Left lung (tissue), 10 donors: Measurements from ENCODE around the gene ARHGAP40. TPM values are rescaled to one million over a fixed set of nuclear protein-coding genes. Genes with fewer than 3 reads are reported as not detected.

ENCODE experiments used
- ATAC-seq: fragments of 200-7000 bp; cut with Tn5 transposase; one replicate; pipeline ENCODE4 v1.9.1; 2020; ENCODE audit warnings: moderate library complexity
- DNase-seq, 4 donors: peaks; one replicate each; pipeline ENCODE4 v3.0.0-alpha.2; 2013 to 2020
- H3K27ac ChIP-seq, 2 donors: fragments of 200-600 bp; sonication (generic) in 1 of 2; one replicate each; pipeline versions ENCODE4 v1.5.0 to v1.8.0; 2020 to 2021
- H3K27me3 ChIP-seq, 2 donors: fragments of 200-600 bp; sonication (generic) in 1 of 2; one replicate each; pipeline versions ENCODE4 v1.5.0 to v1.8.0; 2020 to 2021
- H3K36me3 ChIP-seq, 2 donors: fragments of 200-600 bp; sonication (generic) in 1 of 2; one replicate each; pipeline versions ENCODE4 v1.5.0 to v1.8.0; 2020 to 2021
- H3K4me1 ChIP-seq, 2 donors: fragments of 200-600 bp; one replicate each; pipeline ENCODE4 v1.8.0; 2021
- H3K4me3 ChIP-seq, 2 donors: fragments of 200-600 bp; sonication (generic) in 1 of 2; one replicate each; pipeline versions ENCODE4 v1.5.0 to v1.8.0; 2020 to 2021; ENCODE audit warnings: mild to moderate bottlenecking in 1 of 2
- H3K9me3 ChIP-seq, 2 donors: fragments of 200-600 bp; sonication (generic) in 1 of 2; one replicate each; pipeline versions ENCODE4 v1.5.0 to v1.8.0; 2020 to 2021
- CTCF ChIP-seq, 2 donors: fragments of 200-600 bp; sonication (generic) in 1 of 2; IDR thresholded peaks; one replicate each; pipeline versions ENCODE4 v1.5.0 to v1.8.0; 2021; ENCODE audit warnings: antibody characterized with exemption in 2 of 2
- intact Hi-C, 2 donors: fragments of 100-400 bp; cut with DNase I; formaldehyde crosslinking; loops; one replicate each; pipeline versions ENCODE4 v1.11.2 to v1.14.2; 2022
- polyA plus RNA-seq, 6 donors: library from polyadenylated mRNA; unstranded; fragments of 120-200 nt; gene quantifications; one replicate each; pipeline ENCODE4 v1.2.1, GENCODE V29; 2013; ENCODE audit not compliant: insufficient read length in 6 of 6
- total RNA-seq, 2 donors: library from RNA; stranded (reverse); fragmentation: NEBNext Ultra II Directional; extraction: Animal tissue kit (Norgen Biotek cat#: 25700); gene quantifications; one replicate each; pipeline ENCODE4 v1.2.1, GENCODE V29; 2021
- donor health status: DM: no; HTN: yes; CAD: no.
- donor health status: DM: no; HTN: no; CAD: no.

Gene ARHGAP40
- total and polyA plus RNA-seq, 8 donors = 0.13 to 0.62 (median 0.44) TPM; not detected in 1

GRCh38 chr20:38588303-38588702 is 13.3 kb upstream of the ARHGAP40 start:
- no peaks in the 10 kb centered on the region for H3K4me1 ChIP-seq
- no peak for DNase-seq
- peaks cover 0 to 25% of the 10 kb centered on the region in 2 donors for H3K27me3 ChIP-seq
- H3K4me3 ChIP-seq = no peak overlapping the region
- no peak for ATAC-seq
- H3K27ac ChIP-seq = no peak overlapping the region
- H3K36me3 ChIP-seq = no peaks in the 10 kb centered on the region
- intact Hi-C loops = no loop called here
- H3K9me3 ChIP-seq = no peaks in the 10 kb centered on the region
- no peak for TF ChIP-seq CTCF (IDR thresholded peaks at IDR 0.05)

DNA sequence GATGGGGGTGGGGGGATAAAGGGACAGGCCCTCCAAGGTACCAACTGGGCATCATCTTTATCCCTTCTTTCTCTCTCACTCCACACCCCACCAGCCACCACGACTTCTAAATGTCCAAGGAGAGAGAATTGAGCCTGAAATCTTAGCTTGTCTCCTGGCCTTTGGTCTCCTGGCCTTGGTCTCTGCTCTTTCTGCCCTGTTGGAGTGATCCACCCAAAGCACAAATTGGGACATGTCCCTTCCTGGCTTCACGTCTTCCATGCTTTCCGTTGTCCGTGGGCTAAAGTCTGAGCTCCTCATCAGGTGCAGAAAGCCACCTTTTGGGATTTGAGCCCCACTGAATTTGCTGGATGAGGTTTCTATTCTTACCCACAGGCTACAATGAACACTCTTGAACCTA is 12.3 kb upstream of the ARHGAP40 start:
- H3K9me3 ChIP-seq = no peaks in the 10 kb centered on the region
- no peak overlapping the region for H3K27ac ChIP-seq
- no peaks in the 10 kb centered on the region for H3K4me1 ChIP-seq
- no peak overlapping the region for H3K4me3 ChIP-seq
- TF ChIP-seq CTCF (IDR thresholded peaks at IDR 0.05) = no peak
- intact Hi-C loops = no loop called here
- H3K36me3 ChIP-seq = no peaks in the 10 kb centered on the region
- peaks cover 0 to 16% of the 10 kb centered on the region in 2 donors for H3K27me3 ChIP-seq
- ATAC-seq = no peak
- no peak for DNase-seq

GRCh38 chr20:38589967-38590675 is 11.5 kb upstream of the ARHGAP40 start:
- intact Hi-C loops = no loop called here
- Histone ChIP-seq H3K9me3 (no peaks in the 10 kb centered on the region), H3K4me3 (no peak overlapping the region), H3K4me1 (no peaks in the 10 kb centered on the region), H3K27ac (no peak overlapping the region), H3K36me3 (no peaks in the 10 kb centered on the region), H3K27me3 (peaks cover 0 to 9% of the 10 kb centered on the region in 2 donors)
- TF ChIP-seq CTCF (IDR thresholded peaks at IDR 0.05) = no peak
- DNase-seq (no peak), ATAC-seq (no peak)

DNA sequence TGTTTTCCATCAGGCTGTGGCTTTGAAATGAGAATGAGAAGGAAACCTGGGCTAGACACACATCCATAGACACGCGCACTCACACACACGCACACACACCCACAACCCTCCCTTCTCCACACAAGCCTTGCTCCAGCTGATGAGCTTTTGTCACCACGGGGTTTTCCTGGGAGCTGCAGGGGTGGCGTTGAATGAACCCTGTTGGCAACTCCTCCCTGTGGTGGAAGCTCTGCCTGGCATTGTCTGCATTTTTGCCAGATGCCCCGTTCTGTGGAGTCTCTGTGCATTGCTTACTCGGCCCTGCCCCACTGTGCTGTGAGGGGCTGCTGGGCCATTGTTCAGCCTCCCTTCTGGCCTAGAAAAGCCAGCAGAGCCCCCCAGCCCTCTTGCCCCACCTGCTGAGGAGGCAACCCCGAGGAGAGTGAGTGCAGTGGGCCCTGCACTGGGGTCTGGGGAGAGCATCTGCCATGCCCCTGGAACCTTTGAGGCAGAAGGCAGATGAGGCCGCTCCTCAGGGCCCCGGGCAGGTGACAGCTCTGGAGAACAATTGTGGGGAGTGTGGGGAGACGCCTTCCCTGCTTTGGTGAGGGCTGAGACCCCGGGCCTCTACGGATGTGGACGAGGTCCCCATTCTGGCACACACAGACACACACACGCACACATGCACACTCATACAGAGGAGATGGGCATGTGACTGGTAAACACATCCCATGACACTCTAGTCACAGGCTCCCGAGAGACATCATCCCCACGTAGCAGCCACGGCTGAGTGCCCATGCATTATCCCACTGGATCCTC is 10.7 kb upstream of the ARHGAP40 start:
- intact Hi-C loops = no loop called here
- DNase-seq (no peak), ATAC-seq (no peak)
- no peak overlapping the region for H3K4me3 ChIP-seq
- no peaks in the 10 kb centered on the region for H3K9me3 ChIP-seq
- H3K27ac ChIP-seq = no peak overlapping the region
- no peaks in the 10 kb centered on the region for H3K36me3 ChIP-seq
- TF ChIP-seq CTCF (IDR thresholded peaks at IDR 0.05) = no peak
- H3K4me1 ChIP-seq = no peaks in the 10 kb centered on the region
- peaks cover 0 to 9% of the 10 kb centered on the region in 2 donors for H3K27me3 ChIP-seq
